Immature natural killer cell (primary cell): Measurements from ENCODE around the gene MTSS2. TPM values are rescaled to one million over a fixed set of nuclear protein-coding genes. Genes with fewer than 3 reads are reported as not detected.

Source experiments
- DNase-seq, 3 donors: peaks; one replicate each; pipeline ENCODE4 v3.0.0; 2022; ENCODE audit warnings: mixed read lengths in 1 of 3
- H3K27ac Mint-ChIP-seq, 6 donors: one replicate each; pipeline ENCODE4 v1.8.0; 2020; ENCODE audit warnings: mixed read lengths in 6 of 6, mild to moderate bottlenecking in 5 of 6, inconsistent platforms in 4 of 6, moderate library complexity in 3 of 6
- H3K27me3 Mint-ChIP-seq, 3 donors: one replicate each; pipeline ENCODE4 v1.8.0; 2020 to 2021; ENCODE audit warnings: low read depth in 3 of 3, mild to moderate bottlenecking in 3 of 3, mixed read lengths in 3 of 3, moderate library complexity in 3 of 3, inconsistent platforms in 1 of 3
- H3K36me3 Mint-ChIP-seq, 3 donors: one replicate each; pipeline ENCODE4 v1.8.0; 2020; ENCODE audit warnings: mixed read lengths in 3 of 3, inconsistent platforms in 2 of 3, mild to moderate bottlenecking in 2 of 3
- H3K4me1 Mint-ChIP-seq, 2 donors: one replicate each; pipeline ENCODE4 v1.8.0; 2020; ENCODE audit warnings: inconsistent platforms in 2 of 2, mild to moderate bottlenecking in 2 of 2, mixed read lengths in 2 of 2, moderate library complexity in 1 of 2
- H3K4me3 Mint-ChIP-seq, 5 donors: one replicate each; pipeline ENCODE4 v1.8.0; 2020; ENCODE audit warnings: mild to moderate bottlenecking in 5 of 5, mixed read lengths in 5 of 5, inconsistent platforms in 3 of 5, moderate library complexity in 3 of 5
- H3K9me3 Mint-ChIP-seq, 6 donors: one replicate each; pipeline ENCODE4 v1.8.0; 2020; ENCODE audit warnings: mild to moderate bottlenecking in 6 of 6, mixed read lengths in 6 of 6, inconsistent platforms in 4 of 6, moderate library complexity in 3 of 6
- polyA plus RNA-seq, 3 donors: library from polyadenylated mRNA; unstranded; fragments of 300-500 nt; fragmentation: Illumina TruSeq; gene quantifications; one replicate each; pipeline ENCODE4 v1.2.3, GENCODE V29; 2021

The MTSS2 gene
- polyA plus RNA-seq, 3 donors from 2014 or later = not detected

DNA sequence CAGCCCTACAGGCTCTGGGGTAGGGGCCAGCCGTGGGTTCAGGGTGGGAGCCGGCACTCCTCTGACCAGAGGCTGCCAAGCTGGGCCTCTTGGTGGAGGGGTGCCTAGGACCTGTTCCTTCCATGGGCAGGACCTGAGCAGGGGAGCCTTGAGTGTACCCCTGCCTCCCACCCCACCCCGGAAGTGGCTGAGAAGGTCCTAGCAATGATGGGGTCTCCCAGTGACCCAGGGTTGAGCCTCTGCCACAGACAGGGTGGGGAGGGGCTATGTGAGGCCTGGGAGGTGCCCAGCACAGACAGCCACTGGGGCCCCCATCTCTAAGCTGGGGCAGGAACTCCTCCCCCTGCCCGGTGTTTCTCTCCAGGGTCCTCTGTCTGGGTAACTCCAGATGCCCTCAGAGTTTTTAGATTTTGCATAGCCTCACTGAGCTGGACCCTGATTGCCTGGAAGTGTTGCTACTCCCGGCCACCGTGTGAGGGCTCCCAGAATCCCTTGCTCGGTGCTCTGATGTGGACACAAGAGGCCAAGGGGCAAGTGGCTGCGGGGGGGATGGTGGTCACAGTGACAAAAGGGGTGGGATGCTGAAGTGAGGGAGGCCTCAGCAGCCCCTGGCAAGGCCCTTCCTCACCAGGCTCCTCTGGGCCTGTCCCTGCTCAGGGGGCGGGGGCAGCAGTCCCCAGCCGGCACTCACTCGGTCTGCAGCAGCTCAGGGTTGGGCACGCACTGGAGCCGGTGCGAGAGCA is 6.4 kb upstream of the MTSS2 start:
- Mint-ChIP-seq H3K9me3 (no peaks in the 10 kb centered on the region), H3K36me3 (peaks cover 0 to 2% (median 0%) of the 10 kb centered on the region in 3 donors), H3K4me3 (no peak overlapping the region), H3K27me3 (peaks cover 0 to 2% (median 1%) of the 10 kb centered on the region in 3 donors), H3K4me1 (peaks cover 16 to 17% of the 10 kb centered on the region in 2 donors), H3K27ac (no peak overlapping the region)
- no peak for DNase-seq

DNA sequence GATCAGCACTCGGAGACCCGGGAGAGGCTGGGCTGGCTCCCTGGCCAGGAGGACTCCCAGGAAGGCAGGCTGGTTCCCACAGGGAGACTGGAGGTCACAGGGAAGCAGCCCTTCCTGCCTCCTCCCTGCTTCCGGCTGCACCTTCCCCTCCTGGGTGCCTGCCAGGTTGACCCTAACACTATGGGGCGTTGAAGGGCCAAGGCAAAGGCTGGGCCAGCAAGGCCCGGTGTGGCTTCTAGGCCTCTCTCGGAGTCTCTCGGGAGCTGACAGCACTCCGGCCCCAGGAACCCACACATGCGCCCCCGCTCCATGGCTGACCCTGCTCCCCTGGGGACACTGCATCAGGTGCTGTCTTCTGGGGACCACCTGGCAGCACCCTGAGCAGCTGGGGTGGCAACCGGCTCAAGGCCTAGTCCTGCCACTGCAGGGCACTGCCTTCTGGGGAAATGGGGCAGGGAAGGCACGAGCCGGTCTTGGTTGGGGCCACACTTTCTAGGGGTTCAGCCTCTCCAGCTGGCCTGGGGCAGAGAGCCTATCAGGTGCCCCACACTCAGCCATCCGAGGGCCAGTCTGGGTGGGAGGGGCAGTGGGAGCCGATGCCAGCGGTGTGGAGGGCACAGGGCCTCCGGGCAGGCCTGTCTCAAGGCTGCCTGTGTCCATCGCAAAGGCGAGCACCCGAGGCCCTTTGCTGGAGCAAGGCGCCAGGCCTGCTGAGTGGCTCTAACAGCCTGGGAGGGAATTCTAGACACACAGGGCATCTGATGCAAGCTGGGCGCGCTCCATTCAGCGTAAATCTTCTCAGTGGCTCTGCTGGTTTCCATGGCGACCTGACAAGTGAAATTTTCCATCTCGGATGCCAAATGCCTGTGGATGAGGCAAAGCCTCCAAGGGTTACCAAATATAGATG is 5.6 kb upstream of the MTSS2 start:
- H3K4me1 Mint-ChIP-seq = peaks cover 11 to 15% of the 10 kb centered on the region in 2 donors
- peaks cover 0 to 4% (median 0%) of the 10 kb centered on the region in 3 donors for H3K36me3 Mint-ChIP-seq
- H3K9me3 Mint-ChIP-seq = no peaks in the 10 kb centered on the region
- DNase-seq = no peak
- no peak overlapping the region for H3K27ac Mint-ChIP-seq
- no peak overlapping the region for H3K4me3 Mint-ChIP-seq
- H3K27me3 Mint-ChIP-seq = peaks cover 0 to 3% (median 3%) of the 10 kb centered on the region in 3 donors

DNA sequence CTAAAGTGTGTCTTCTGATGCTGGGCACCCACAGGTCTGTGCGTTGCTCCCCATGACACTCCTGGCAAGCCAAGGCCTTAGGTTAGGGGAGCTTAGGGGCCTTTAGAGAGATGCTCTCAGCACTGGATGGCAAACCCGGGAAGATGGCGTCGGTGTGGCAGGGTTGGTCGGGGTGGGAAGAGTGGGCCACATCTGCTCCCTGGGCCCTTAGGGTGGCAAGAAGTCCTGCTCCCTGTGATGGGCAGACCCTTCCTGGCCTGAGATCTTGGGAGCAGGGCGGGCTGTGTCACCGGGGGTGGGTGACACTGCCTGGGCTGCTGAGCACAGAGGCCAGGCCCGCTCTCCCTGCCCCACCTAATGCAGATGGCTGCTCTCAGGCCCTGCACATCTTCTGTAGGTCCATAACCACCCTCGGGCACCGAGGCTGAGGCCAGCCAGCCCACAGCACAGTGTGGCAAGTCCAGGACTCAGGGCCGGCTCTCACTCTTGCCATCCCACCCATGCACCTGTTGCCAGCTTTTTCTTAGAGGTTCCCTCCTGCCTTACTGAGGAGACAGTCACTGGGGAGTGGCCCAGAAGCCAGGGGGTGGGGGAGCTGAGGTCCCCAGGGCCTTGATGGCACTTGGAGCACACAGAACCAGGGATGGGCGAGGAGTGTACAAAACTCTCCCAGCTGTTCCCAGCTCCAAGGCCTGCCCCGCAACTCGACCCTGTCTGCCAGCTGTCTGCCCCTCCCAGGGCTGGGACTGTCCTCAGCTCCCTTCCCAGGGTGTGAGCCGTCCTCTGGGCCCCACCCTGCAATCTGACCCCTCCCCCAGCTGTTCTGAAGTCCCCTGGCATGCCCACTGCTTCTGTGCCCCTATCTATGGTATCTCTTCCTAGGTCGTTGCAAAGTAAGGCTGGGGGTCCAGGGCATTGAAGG is 4.4 kb upstream of the MTSS2 start:
- Mint-ChIP-seq H3K36me3 (peaks cover 0 to 4% (median 0%) of the 10 kb centered on the region in 3 donors), H3K4me3 (no peak overlapping the region), H3K9me3 (no peaks in the 10 kb centered on the region), H3K27ac (no peak overlapping the region), H3K4me1 (peaks cover under 1 to 9% of the 10 kb centered on the region in 2 donors), H3K27me3 (peaks cover 0 to 6% (median 3%) of the 10 kb centered on the region in 3 donors)
- no peak for DNase-seq

DNA sequence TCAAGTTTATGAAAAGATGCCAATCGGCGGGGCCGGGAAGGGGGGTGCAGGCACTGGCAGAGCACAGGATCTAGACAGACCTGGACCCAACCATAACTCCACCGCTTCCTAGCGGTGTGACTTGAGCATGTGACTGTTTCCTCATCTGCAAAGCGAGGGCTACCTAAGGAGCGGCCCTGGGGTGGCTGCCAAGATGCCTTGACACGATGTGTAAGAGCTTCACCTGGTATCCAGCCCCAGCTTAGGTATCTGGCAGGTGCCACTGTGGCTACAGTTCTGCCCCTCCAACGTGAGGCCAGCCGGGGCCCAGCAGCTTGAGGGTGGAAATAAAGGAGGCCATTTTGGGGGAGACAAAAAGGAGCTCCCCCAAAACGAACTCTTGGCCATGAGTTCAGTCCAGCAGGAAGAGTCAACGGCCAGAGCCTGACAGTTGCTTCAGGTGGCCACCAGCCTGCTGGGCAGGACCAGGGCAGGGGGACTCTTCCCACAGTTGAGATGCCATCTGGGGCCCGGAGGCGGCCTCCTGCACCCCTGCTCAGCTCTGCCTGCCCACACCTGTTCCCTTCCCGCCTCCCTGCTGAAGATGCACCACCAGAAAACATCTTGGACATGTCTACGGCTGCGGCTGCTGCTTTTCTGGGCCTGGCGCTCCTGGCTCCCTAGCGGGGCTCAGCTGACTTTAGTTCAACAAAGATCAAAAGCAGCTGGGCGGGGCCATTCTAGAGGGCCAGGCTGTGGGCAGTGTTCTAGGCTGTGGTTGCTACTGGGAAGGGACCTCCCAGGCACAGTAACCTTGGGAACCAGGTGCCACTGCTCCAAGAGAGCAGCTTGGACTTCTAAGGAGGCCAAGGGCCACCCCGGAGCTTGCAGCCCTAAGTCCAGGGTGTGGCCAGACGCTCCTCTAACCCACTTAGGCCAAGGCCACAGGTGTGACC is 3.4 kb upstream of the MTSS2 start:
- peaks cover 0 to 8% of the 10 kb centered on the region in 2 donors for H3K4me1 Mint-ChIP-seq
- no peak for DNase-seq
- no peak overlapping the region for H3K4me3 Mint-ChIP-seq
- H3K9me3 Mint-ChIP-seq = no peaks in the 10 kb centered on the region
- H3K27me3 Mint-ChIP-seq = peaks cover 0 to 6% (median 3%) of the 10 kb centered on the region in 3 donors
- H3K36me3 Mint-ChIP-seq = peaks cover 0 to 4% (median 0%) of the 10 kb centered on the region in 3 donors
- H3K27ac Mint-ChIP-seq = no peak overlapping the region

DNA sequence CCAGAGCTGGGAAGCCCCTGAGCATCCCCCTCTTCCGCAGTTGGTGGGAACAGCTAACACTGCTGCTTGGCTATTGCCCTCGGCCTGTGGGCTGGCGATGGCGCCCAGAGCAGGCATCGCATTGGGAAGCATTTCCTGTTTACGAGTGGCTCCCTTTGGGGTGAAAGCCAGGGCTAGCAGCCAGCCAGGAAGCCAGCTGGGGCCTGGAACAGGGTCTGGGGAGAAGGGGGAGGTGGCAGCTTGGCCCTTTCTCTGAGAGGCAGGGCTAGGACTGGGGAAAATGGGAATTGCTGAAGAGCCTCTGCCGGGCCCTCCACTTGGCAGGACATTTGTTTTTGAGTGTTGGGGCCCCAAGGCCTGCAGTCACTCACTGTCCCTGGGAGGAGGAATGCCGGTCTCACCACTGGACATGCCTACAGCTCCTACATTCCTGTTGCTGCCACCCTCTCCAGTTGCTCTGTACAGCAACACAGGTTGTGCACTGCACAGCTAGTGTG is 2.4 kb upstream of the MTSS2 start:
- H3K4me3 Mint-ChIP-seq = peak overlapping the region in 1 of 5 donors; percentile 23

DNA sequence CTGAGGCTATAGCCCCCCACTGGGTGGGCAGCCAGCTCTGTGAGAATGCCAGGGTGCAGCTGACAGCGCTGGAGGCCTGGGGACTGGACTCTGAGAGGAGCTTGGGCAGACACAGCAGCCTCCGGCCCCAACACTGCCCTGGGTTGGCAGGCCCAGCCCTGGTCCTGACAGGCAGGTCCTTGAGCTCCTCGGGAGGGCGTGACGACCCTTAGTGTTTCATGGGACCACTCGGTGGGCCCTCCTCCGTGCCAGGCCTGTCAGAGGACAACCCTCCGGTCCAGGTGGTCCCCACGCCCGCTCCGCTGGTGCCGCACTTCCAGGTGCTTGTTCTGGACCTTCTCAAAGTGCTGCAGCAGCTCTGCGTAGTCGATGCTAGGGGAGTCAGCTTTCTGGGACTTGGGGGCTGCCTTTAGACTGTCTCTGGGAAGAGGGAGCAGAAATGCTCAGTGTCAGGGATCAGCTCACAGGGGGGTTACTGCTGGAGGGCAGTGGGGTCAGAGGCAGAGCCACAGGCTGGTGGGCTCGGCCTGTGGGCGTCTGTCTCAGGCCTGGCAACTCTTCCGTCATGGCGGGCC is 1.9 kb upstream of the MTSS2 start:
- H3K27me3 Mint-ChIP-seq = peaks cover 0 to 6% (median 3%) of the 10 kb centered on the region in 3 donors
- H3K9me3 Mint-ChIP-seq = no peaks in the 10 kb centered on the region
- H3K36me3 Mint-ChIP-seq = peaks cover 0 to 4% (median 0%) of the 10 kb centered on the region in 3 donors
- H3K27ac Mint-ChIP-seq = no peak overlapping the region
- no peak for DNase-seq
- peaks cover 0 to 8% of the 10 kb centered on the region in 2 donors for H3K4me1 Mint-ChIP-seq
- peak overlapping the region in 1 of 5 donors; percentile 56 for H3K4me3 Mint-ChIP-seq

More for the DNA sequence above, 2.4 kb upstream of the MTSS2 start:
- DNase-seq = no peak
- Mint-ChIP-seq H3K27me3 (peaks cover 0 to 6% (median 3%) of the 10 kb centered on the region in 3 donors), H3K4me1 (peaks cover 0 to 8% of the 10 kb centered on the region in 2 donors), H3K36me3 (peaks cover 0 to 4% (median 0%) of the 10 kb centered on the region in 3 donors), H3K9me3 (no peaks in the 10 kb centered on the region), H3K27ac (no peak overlapping the region)

DNA sequence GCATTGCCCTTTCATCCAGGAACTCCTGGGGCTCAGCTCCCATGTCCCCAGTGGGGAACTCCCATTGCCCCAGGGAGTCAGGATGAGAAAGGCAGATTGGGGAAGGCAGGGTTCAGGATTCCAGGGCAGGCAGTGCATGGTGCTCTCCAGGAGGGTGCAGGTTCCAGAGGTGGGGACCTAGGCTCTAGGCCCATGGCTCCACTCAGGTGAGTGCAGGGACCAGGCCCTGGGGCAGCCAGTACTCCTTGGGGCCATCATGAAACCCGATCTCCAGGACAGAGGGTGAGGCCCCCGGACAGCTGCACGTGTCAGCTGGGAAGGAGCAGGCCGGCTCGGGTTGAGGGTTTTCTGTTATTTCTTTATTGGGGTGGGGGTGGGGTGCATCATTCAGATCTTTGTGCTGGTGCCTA is 1.3 kb upstream of the MTSS2 start:
- peaks cover 0 to 6% (median 3%) of the 10 kb centered on the region in 3 donors for H3K27me3 Mint-ChIP-seq
- H3K4me3 Mint-ChIP-seq = peak overlapping the region; percentile 30 to 66 (median 56)
- H3K36me3 Mint-ChIP-seq = peaks cover 0 to 4% (median 0%) of the 10 kb centered on the region in 3 donors
- H3K4me1 Mint-ChIP-seq = peaks cover 0 to 8% of the 10 kb centered on the region in 2 donors
- H3K9me3 Mint-ChIP-seq = no peaks in the 10 kb centered on the region
- no peak overlapping the region for H3K27ac Mint-ChIP-seq
- DNase-seq = no peak

DNA sequence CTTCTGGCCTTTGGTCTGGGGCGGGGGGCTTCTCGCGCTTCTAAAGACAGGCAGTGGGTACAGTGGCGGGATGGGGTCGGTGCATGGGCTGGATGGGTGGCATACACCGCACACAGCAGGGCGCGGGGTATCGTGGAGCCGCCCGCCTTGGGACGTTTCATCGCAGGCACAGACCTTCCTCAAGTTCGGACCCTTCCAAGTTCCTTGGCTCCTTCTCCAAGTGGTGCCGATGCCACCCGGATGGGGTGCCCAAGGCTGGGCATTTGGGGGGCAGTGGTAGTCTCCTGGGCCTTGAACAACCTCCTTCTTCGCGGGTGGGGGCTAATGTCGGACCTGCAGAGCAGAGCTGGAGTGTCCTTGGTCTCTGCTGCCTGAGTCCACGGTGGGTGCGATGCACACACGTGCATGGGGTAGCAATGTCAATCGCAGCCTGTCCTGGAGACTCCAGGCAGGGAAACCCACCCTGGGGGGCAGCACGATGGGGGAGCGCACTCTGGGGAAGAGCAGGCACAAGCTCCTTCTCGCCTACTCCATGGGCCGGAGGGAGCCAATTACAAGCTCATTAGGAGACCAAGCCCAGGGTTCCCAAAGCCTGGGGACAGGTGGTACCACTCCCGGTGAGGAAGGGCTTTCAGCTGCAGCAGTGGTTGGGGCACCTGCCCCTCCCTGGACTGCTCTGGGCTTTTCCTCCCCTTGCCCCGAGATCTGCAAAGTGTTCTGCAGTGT is 686 bp upstream of the MTSS2 start:
- H3K27ac Mint-ChIP-seq = peak overlapping the region in 1 of 6 donors; percentile 55
- DNase-seq = no peak
- H3K9me3 Mint-ChIP-seq = no peaks in the 10 kb centered on the region

DNA sequence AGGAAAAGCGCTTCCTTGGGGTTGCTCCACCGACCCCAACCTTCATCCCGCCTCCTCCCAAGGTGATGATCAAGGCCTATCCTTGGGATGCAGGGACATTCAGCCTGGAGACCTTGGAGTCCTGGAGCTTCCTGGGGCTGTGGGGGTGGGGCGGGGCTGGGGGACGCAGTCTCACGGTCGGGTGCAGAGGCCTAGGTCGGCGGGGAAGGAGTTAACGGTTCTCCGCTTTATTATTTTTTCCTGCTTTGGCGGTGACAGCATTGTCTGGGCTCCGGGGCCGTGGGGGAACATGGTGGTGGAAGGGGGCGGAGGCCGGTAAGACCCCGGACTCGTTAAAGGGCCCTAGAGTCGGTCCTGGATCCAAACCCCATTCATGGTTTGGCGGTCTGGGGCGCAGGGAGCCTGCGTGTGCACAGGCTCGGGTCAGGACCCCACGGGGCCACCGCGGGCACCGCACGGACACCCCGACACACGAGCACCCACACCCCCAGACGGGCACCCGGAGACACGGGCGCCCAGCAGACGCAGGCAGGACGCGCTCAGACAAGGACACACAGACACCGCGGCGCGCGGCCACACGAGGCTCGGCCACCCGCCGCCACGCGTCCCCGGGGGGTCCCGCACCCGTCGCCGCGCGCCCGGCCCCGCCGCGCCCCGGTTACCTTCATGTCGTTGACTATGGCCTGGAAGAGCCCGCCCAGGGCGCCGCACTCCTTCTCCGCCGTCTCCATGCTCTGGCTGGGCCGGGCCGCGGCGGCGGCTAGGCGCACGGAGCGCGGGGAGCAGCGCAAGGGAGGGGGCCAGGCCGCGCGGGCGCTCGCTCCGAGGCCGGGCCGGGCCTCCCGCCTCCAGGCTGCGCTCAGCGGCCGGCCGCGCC is 554 bp downstream of the MTSS2 start:
- Mint-ChIP-seq H3K36me3 (peaks cover 0 to 4% (median 0%) of the 10 kb centered on the region in 3 donors), H3K9me3 (no peaks in the 10 kb centered on the region), H3K4me1 (peaks cover 0 to 8% of the 10 kb centered on the region in 2 donors), H3K4me3 (peak overlapping the region in 4 of 5 donors; percentile 24 to 67 (median 58)), H3K27ac (no peak overlapping the region), H3K27me3 (peaks cover 2 to 6% (median 3%) of the 10 kb centered on the region in 3 donors)
- no peak for DNase-seq

More for the DNA sequence above, 686 bp upstream of the MTSS2 start:
- H3K4me3 Mint-ChIP-seq = peak overlapping the region; percentile 35 to 70 (median 63)
- peaks cover 0 to 4% (median 0%) of the 10 kb centered on the region in 3 donors for H3K36me3 Mint-ChIP-seq
- peaks cover 0 to 6% (median 3%) of the 10 kb centered on the region in 3 donors for H3K27me3 Mint-ChIP-seq
- H3K4me1 Mint-ChIP-seq = peaks cover 0 to 8% of the 10 kb centered on the region in 2 donors

DNA sequence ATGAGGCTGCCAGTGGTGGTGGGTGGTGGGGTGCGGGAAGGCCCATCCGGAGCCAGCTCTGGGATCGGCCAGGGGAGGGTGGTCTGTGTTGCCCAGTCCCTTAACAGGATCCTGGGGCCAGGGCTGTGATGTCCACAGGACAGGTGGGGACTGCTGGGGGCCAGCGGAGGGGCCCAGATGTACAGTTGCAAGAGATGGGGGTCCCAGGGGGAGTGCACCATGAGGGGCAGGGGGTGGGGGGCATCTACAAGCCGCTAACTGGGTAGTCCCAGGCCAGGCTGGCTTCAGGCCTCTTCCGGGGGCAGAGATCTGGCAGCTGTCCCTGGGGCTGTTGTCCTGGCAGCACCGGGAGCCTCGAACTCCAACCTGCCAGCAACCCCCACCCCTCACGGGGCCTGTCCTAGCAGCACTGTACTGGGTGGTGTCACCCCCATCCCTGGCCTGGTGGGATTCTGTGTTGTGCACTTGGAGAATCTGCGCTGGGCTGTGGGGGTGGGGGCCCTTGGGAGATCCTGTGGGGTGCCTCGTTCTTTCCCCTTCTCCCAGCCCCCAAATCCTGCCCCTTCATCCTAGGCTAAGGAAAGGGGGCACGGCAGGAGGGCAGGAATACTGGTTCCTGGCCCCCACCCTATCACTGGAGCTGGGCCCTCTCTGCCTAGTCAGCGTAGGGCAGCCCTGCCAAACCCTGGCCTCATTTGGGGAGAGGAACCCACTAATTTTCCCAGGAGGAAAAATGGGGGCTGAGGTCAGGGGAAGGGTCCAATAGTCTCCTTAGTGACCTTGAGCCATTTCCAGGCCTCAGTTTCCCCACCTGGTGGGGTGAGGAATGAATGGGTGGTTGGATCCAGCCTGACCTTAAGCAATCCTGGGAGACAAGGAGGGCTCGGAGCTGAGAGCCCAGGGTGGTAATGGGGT is 1.4 kb downstream of the MTSS2 start:
- Mint-ChIP-seq H3K4me1 (peaks cover 0 to 8% of the 10 kb centered on the region in 2 donors), H3K4me3 (peak overlapping the region in 4 of 5 donors; percentile 24 to 67 (median 58)), H3K36me3 (peaks cover 0 to 4% (median 0%) of the 10 kb centered on the region in 3 donors), H3K27ac (no peak overlapping the region), H3K27me3 (peaks cover 2 to 6% (median 3%) of the 10 kb centered on the region in 3 donors), H3K9me3 (no peaks in the 10 kb centered on the region)
- DNase-seq = no peak
